ENCODE data around the gene NALF2.

NALF2 gene

DNA sequence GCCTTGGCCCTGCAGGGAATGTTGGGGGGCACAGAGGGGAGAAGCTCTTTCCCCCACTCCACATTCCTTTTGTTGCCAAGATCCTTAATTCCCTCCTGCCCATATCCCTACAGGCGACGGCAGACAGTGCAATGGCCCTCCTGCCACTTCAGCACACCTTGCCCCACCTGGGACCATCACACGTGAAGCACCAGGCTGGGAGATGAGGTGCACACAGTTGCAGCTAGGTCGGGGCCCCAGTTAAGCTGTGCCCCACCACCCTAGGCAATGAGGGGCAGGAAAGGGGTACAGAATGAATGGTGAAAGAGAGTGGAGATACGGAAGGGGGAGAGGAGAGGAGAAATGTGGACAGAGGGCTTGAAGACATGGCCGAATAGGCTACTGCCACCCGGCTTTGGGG is 26.2 kb downstream of the NALF2 start:
- no peak for DNase-seq (ENCODE audit: low spot score)

DNA sequence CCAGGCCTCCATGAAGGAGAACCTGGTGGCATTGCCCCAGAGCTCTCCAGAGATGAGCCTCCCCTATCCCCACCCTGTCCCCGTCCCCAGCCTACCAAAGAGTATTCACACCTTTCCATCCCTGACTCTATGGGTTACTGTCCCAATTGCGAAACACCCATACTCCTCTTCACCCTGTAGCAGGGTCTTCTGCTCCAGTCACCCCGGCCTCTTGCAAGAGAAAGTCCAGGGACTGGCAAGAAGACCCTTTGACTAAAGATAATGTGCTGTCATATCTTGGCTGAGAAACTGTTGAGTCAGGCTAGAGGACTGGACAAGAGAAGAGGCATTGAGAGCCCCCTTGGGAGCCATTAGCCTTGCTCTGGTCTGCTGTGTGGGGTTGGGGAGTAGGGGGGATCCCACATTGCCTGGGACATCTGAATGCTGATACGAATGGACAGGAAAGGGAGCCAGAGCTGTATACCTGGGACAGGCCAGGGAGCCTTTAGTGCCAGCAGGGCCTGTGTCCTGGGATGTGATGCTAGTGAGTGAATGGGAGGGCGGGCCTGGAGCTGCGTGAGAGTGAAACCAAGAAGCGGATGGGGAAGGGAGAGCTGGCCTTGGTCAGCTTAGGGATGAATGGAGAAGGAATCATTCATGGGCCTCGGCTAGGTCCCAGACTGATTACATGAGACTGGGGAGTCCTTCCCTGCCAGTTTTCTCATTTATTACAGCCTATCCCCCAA is 27.1 kb downstream of the NALF2 start:
- DNase-seq (ENCODE audit: low spot score) = no peak

DNA sequence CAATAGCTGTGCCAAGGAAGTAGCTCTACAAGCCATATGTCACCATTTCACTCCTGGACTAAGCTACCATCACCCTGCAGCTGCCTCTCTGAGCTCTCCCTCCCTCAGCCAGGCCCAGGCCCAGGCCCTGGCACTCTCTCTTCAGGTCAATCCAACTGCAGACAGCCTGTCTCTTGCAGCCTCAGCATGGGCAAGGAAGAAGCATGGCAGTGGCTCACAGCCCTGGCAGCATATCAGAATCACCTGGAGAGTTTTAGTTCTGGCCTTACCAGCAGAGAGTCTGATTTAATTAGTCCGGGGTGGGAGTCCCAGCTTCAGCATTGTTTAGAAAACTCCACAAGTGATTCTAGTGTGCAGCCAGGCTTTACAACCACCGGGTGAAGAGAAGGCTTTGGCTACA is 31.5 kb downstream of the NALF2 start:
- DNase-seq (ENCODE audit: low spot score) = no peak

DNA sequence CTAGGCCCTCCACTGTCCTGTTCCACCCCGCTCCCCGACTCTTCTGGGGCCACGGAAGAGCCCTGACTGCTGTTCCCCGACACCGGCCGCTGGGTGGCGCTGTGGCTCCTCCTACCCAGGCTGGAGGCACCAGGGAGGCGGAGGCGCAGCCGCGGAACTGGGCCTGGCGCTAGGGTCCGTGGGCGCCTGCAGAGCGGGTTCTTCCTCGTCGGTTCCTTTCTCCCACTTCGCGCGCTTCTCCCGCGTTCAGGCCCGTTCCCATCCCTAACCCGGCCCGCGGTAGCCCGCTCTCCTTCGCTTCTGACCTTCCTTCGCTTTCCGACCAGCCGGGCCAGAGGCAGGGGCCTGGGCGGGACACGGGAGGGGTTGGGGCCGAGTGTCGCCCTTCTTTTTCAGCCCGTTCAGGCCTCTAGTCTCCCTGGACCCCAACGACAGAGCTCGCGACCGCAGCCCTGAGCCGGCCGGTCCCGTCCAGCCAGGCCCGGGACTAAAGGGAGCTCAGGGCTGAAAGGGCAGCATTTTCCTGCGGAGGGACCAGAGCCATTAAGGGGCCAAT is 34.3 kb downstream of the NALF2 start:
- peak; percentile 26 for DNase-seq (ENCODE audit: low spot score)

DNA sequence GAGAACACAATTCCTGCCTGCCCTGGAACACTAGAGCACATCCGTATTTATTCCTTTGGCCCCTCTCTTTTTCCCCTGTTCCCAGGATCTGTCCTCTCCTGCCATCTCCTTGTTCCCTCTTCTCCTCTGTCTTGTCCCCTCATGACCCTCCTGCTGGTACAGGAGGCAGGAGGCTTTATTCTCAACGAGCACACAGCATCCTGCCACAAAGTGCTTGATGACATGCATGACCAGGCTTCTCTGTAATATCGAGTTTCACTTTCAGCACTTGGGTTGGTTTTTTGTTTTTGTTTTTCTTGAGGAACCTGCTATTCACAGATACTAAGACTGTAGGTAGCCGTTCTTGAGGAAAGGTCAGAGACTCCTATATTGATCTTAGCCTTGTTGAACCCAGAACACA is 35.3 kb downstream of the NALF2 start:
- no peak for DNase-seq (ENCODE audit: low spot score)

DNA sequence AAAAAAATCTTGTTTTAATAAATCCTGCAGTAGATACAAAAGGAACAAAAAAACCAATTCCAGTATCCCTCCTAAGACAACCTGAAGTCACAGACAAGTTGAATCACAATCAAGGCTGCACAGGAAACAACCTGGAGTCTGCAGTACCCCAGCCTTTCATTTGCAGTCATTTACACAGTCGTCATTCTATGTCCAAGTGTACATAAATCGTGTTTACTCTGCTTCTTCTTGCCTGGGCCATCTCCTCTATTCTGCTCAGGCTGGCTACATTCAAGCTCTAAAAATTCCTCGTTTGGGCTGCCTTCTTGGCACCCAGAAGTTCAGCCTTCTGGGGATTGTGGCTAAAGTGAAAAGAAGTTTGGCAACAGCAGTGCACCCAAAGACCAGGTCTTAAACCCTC is 37.8 kb downstream of the NALF2 start:
- no peak for DNase-seq (ENCODE audit: low spot score)

DNA sequence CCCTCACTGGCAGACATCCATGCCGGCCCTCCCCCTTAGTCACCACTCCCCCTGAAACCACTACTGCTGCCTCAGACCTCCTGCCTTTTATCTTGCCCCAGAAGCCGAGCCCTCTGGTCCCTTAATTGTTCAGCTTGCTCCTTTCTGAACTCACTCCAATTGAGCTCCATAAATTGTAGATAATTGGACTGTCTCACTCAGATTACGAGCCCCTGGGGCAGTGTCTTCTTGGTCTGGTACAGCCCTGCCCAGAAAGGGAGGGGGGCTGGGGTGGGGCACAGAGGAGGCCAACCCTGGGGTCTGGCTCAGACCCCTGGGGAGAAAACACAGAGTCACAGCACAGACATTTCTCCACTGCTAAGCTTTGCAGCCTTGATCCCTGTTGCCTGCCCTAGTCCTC is 39.4 kb downstream of the NALF2 start:
- no peak for DNase-seq (ENCODE audit: low spot score)

DNA sequence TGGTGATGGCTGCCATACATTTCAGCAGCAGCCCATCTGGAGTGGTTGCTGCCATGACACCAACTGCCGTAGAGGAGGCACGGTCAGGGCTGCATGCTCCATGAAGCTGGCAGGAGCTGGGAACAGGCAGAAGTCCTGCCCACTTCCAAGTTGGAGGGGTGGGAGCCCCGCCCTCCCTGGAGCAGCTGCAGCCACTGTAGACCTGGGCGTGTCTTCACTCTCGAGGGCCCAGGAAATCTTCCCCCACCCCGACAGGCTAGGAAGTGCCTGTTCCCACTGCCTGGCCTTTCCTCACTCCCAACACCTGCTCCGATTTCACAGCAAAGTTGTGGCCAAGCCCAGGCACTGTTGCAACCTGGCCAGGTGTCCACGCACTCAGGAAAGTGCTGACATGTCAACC is 42.3 kb downstream of the NALF2 start:
- DNase-seq (ENCODE audit: low spot score) = no peak

DNA sequence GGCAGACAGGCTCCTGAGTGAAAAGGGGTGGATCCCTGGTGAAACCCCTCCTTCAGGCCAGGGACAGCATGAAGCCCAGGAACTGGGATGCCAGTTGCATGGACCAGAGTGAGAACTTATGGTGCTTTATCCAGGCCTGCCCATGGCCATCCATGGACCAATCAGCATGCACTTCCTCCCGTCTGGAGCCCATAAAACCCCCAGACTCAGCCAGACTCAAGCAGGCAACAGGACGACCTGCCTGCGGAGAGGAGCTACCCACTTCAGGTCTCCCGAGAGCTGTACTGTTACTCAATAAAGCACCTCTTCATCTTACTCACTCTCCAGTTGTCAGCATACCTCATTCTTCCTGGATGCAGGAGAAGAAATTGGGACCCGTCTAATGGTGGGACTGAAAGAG is 42.9 kb downstream of the NALF2 start:
- no peak for DNase-seq (ENCODE audit: low spot score)

DNA sequence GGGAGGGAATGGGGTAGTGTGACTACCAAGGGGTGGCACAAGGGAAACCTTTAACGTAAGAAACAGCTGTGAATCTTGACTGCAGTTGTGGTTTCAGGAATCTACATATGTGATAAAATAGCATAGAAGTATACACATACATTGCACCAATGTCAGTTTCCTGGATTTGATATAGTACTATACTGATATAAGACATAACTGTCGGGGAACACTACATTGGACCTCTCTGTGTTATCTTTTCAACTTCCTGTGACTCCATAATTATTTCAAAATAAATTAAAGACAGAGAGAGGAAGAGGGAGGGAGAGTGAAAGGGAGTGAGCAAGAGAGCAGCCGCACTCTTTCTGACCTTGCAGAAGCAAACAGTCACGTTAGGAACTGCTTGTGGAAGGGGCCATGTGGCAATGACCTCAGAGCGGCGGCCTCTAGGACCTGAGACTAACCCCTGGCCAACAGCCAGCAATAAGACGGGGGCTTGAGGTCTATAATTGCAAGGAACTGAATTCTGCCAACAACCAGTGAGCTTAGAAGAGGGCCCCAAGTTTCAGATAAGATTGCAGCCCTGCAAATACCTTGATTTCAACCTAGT is 47.4 kb downstream of the NALF2 start:
- DNase-seq (ENCODE audit: low spot score) = no peak

DNA sequence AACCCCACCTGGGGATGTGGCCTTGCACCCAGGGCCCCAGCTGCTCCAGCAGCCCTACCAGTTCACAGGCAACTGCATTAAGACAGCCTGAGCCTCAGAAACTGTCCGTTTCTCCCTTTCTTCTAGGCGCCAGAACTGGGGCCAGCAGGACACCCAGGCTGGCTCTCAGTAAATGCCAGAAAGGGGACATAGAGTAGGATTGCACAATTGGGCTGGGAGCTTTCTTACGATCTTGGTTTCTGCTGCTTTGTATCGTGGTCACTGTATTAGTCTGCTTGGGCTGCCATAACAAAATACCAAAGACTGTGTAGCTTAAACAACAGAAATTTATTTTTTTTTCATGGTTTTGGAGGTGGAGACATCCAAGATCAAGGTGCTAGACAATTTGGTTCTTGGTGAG is 48.4 kb downstream of the NALF2 start:
- DNase-seq (ENCODE audit: low spot score) = no peak
